GM20000 (cell line): ENCODE data around the gene SEMA3F.

Experiments
- DNase-seq: peaks from one replicate; pipeline ENCODE4 v3.0.0; 2012; ENCODE audit warnings: low spot score
- CTCF ChIP-seq: IDR thresholded peaks from 2 replicates; pipeline ENCODE4 v1.5.1; 2012; ENCODE audit warnings: mild to moderate bottlenecking, control low read depth; ENCODE audit errors: extremely low read depth, missing control alignments

SEMA3F gene

GRCh38 chr3:50217681-50218080, 62.6 kb downstream of the SEMA3F start:
- no peak for TF ChIP-seq CTCF
- no peak for DNase-seq

GRCh38 chr3:50218448-50218847, 63.3 kb downstream of the SEMA3F start:
- TF ChIP-seq CTCF: no peak
- DNase-seq: no peak

- no peak for DNase-seq
- TF ChIP-seq CTCF: no peak
Observed at GRCh38 chr3:50219285-50219684, 64.2 kb downstream of the SEMA3F start.

GRCh38 chr3:50220109-50220508, 65.0 kb downstream of the SEMA3F start:
- no peak for DNase-seq
- no peak for TF ChIP-seq CTCF

GRCh38 chr3:50221051-50221410, 65.9 kb downstream of the SEMA3F start:
- no peak for DNase-seq
- TF ChIP-seq CTCF: no peak

GRCh38 chr3:50221411-50222168, 66.5 kb downstream of the SEMA3F start:
- TF ChIP-seq CTCF: no peak
- no peak for DNase-seq

- TF ChIP-seq CTCF: no peak
- no peak for DNase-seq
Observed at GRCh38 chr3:50222169-50222528, 67.0 kb downstream of the SEMA3F start.
